CD4-positive, alpha-beta T cell treated with Interleukin-4 for 1 hour (primary cell): ENCODE measurements around the gene NOL9.

Experiments used
- DNase-seq, 2 donors: peaks; one replicate each; pipeline ENCODE4 v3.0.0-alpha.2; 2020 to 2022

NOL9 gene

GRCh38 chr1:6519491-6519934 lies 34.8 kb downstream of the NOL9 start:
- no peak for DNase-seq

- no peak for DNase-seq
These were observed 36.9 kb downstream of the NOL9 start for GRCh38 chr1:6517435-6517851.

- DNase-seq = no peak
These were observed 38.5 kb downstream of the NOL9 start for GRCh38 chr1:6515771-6516170.

- no peak for DNase-seq
These were observed 41.0 kb downstream of the NOL9 start for GRCh38 chr1:6513320-6513801.

- no peak for DNase-seq
These were observed 41.4 kb downstream of the NOL9 start for GRCh38 chr1:6512908-6513280.

GRCh38 chr1:6512245-6512907 lies 41.9 kb downstream of the NOL9 start:
- no peak for DNase-seq

- DNase-seq = no peak
These were observed 42.6 kb downstream of the NOL9 start for GRCh38 chr1:6511561-6512244.

GRCh38 chr1:6511056-6511455 lies 43.3 kb downstream of the NOL9 start:
- DNase-seq = no peak

- DNase-seq = no peak
These were observed 43.8 kb downstream of the NOL9 start for GRCh38 chr1:6510493-6510892.

GRCh38 chr1:6509919-6510291 lies 44.4 kb downstream of the NOL9 start:
- no peak for DNase-seq

GRCh38 chr1:6509220-6509918 lies 44.9 kb downstream of the NOL9 start:
- no peak for DNase-seq

GRCh38 chr1:6508816-6509189 lies 45.5 kb downstream of the NOL9 start:
- DNase-seq = no peak

- DNase-seq = no peak
These were observed 46.0 kb downstream of the NOL9 start for GRCh38 chr1:6508154-6508815.

GRCh38 chr1:6507461-6507911 lies 46.8 kb downstream of the NOL9 start:
- no peak for DNase-seq

- no peak for DNase-seq
These were observed 47.3 kb downstream of the NOL9 start for GRCh38 chr1:6507037-6507428.

GRCh38 chr1:6506210-6507036 lies 47.9 kb downstream of the NOL9 start:
- no peak for DNase-seq

- DNase-seq = no peak
These were observed 48.7 kb downstream of the NOL9 start for GRCh38 chr1:6505367-6506209.

GRCh38 chr1:6504887-6505286 lies 49.4 kb downstream of the NOL9 start:
- no peak for DNase-seq

GRCh38 chr1:6503884-6504602 lies 50.3 kb downstream of the NOL9 start:
- DNase-seq = no peak

GRCh38 chr1:6502000-6502891 lies 52.1 kb downstream of the NOL9 start:
- DNase-seq = no peak
